ENCODE data around the gene FBXL3.
"Not testable (repeated sequence)": the region's sequence is repeated elsewhere in the genome, so short reads cannot be mapped to it uniquely, and the experiment has no call there.

The FBXL3 gene

GRCh38 chr13:76980075-76980718 lies 46.8 kb downstream of the FBXL3 start:
- DNase-seq: peak; percentile 84

GRCh38 chr13:76976929-76977328 lies 50.0 kb downstream of the FBXL3 start:
- DNase-seq: no peak

- DNase-seq: no peak
Observed at GRCh38 chr13:76976490-76976889, 50.5 kb downstream of the FBXL3 start.

GRCh38 chr13:76975863-76976262 lies 51.1 kb downstream of the FBXL3 start:
- no peak for DNase-seq

GRCh38 chr13:76974618-76974975 lies 52.4 kb downstream of the FBXL3 start:
- no peak for DNase-seq

- DNase-seq: no peak
Observed at GRCh38 chr13:76973920-76974617, 52.9 kb downstream of the FBXL3 start.

- DNase-seq: no peak
Observed at GRCh38 chr13:76971851-76972829, 54.8 kb downstream of the FBXL3 start.

- DNase-seq: no peak
Observed at GRCh38 chr13:76971215-76971614, 55.7 kb downstream of the FBXL3 start.

GRCh38 chr13:76969488-76970365 lies 57.2 kb downstream of the FBXL3 start:
- DNase-seq: no peak

GRCh38 chr13:76968041-76968440 lies 58.9 kb downstream of the FBXL3 start:
- DNase-seq: no peak

- no peak for DNase-seq
Observed at GRCh38 chr13:76967031-76967430, 59.9 kb downstream of the FBXL3 start.

- no peak for DNase-seq
Observed at GRCh38 chr13:76965759-76966421, 61.1 kb downstream of the FBXL3 start.

- not testable (repeated sequence) for DNase-seq
Observed at GRCh38 chr13:76959734-76960133, 67.2 kb downstream of the FBXL3 start.

GRCh38 chr13:76958841-76959432 lies 68.0 kb downstream of the FBXL3 start:
- DNase-seq: no peak

GRCh38 chr13:76955661-76956060 lies 71.3 kb downstream of the FBXL3 start:
- no peak for DNase-seq

All from activated T-cell treated with anti-CD3 and anti-CD28 coated beads for 4 hours (primary cell).